ENCODE data around the gene INAFM2.

The INAFM2 gene

DNA sequence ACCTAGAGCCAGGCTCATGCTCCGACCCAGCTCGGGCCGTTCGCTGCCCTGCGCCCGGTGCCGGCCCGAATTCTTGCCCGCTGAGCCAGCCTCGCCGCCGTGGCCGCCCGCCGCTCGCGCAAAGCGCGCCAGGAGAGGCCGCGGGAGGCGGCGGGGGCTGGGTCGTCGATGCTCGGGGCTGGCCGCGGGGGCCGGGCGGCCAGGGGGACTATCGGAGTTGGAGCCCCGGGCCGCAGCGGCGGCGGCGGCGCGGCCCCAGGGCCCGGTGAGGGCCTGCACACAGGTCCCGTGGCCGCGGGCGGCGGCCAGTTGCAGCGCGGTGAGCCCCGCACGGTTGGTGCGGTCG lies 41.7 kb upstream of the INAFM2 start:
- peak overlapping the region; percentile 40 for H3K4me3 ChIP-seq (ENCODE audit: low read depth, low read length)
- CTCF ChIA-PET = interaction anchor here (0.7 kb wide), 1 partner anchor 9 kb away, joined by 3 read pairs; no protein-coding TSS in a partner anchor
- no peak for DNase-seq (ENCODE audit: low read depth, low spot score)
- POLR2A ChIA-PET = no interaction called here
- TF ChIP-seq, protein P1, sequence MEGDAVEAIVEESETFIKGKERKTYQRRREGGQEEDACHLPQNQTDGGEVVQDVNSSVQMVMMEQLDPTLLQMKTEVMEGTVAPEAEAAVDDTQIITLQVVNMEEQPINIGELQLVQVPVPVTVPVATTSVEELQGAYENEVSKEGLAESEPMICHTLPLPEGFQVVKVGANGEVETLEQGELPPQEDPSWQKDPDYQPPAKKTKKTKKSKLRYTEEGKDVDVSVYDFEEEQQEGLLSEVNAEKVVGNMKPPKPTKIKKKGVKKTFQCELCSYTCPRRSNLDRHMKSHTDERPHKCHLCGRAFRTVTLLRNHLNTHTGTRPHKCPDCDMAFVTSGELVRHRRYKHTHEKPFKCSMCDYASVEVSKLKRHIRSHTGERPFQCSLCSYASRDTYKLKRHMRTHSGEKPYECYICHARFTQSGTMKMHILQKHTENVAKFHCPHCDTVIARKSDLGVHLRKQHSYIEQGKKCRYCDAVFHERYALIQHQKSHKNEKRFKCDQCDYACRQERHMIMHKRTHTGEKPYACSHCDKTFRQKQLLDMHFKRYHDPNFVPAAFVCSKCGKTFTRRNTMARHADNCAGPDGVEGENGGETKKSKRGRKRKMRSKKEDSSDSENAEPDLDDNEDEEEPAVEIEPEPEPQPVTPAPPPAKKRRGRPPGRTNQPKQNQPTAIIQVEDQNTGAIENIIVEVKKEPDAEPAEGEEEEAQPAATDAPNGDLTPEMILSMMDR (IDR thresholded peaks at IDR 0.05; ENCODE audit: insufficient read depth, low read length, missing control alignments) = no peak

DNA sequence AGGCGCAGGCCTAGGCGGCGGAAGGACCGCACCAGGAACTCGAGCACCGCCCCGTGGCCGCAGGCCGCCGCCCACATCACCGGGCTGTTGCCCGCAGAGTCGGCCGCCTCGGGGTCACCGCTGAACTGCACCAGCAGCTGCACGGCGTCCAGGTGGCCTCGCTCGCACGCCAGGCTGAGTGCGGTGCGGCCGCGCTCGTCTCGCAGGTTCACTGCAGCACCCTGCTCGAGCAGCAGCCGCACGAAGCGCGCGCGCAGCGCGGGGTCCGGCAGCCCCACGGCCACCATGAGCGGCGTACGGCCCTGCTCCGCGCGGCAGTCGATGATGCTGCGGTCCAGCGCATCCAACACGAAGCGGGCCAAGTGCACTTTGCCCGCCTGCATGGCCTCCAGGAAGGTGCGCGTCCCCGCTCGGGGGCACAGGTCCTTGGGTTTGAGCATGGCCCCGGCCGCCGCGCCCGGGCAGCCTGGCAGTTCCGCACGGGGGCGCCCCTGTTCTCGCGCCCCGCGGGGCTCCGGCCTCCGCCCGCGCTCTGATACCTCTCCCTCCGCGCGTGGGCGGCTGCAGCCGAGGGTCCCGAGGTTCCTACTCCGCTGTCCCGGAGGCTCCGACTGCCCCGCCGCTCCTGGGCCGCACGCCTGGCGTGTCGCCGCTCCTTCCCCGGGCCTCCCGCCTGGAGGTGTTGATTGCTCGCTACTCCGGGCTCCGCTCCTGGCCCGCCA lies 41.2 kb upstream of the INAFM2 start:
- TF ChIP-seq, protein P1 (IDR thresholded peaks at IDR 0.05; ENCODE audit: insufficient read depth, low read length, missing control alignments) = peak; percentile 34
- ChIA-PET CTCF (interaction anchor here (0.7 to 17.3 kb wide), 6 partner anchors 8 to 236 kb away, joined by 3 to 287 read pairs (median 4); partner anchors contain the start of genes INAFM2 and PLCB2), POLR2A (no interaction called here)
- DNase-seq (ENCODE audit: low read depth, low spot score) = no peak
- H3K4me3 ChIP-seq (ENCODE audit: low read depth, low read length) = peak overlapping the region; percentile 40

DNA sequence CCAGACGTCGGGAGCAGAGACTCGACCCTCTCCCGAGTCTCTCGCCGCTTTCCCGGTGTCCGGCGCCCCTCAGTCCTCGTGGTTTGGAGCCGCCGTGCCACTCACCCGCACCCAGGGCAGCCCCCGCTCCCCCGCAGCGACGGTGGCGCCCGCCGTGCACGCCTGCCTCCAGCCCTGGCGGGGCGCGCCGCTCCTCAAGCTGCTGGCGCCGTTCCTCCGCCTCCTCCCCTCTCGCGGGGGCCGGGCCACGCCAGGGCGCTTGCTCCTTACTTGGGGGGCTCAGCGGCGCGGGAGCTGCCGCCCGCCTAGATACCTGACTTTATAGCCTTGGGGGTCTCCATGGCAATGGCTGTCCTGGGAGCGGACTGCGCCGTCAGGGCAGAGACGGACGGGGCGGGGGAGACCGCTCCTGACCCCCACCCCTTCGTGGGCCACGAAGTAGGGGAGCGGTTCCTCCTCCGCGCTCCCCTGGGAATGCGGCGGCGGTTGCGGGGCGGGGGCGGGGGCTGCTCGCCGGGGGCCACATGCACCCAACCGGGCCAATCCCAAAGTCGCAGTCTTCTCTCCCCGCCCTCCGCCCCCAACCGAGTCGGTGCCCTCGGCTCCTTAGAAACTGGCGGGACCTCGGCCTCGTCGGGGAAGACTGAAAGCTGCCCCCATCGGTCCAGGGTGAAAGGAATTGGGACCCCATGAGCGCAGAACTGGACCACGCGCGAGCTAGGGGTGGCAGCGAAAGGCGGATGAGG lies 40.5 kb upstream of the INAFM2 start, which contains the start of gene ANKRD63:
TSS of gene ANKRD63 (minus strand) at position 196 of the 746 bp plus-strand sequence. CDS start 478 bp downstream, outside the sequence.
- no peak for DNase-seq (ENCODE audit: low read depth, low spot score)
- POLR2A ChIA-PET = no interaction called here
- CTCF ChIA-PET = interaction anchor here (0.8 to 17.3 kb wide), 13 partner anchors 8 to 237 kb away, joined by 3 to 287 read pairs (median 3); partner anchors contain the start of genes INAFM2 and PLCB2
- H3K4me3 ChIP-seq (ENCODE audit: low read depth, low read length) = peak within 1 kb of the TSS; percentile 40
- TF ChIP-seq, protein P1 (IDR thresholded peaks at IDR 0.05; ENCODE audit: insufficient read depth, low read length, missing control alignments) = no peak

DNA sequence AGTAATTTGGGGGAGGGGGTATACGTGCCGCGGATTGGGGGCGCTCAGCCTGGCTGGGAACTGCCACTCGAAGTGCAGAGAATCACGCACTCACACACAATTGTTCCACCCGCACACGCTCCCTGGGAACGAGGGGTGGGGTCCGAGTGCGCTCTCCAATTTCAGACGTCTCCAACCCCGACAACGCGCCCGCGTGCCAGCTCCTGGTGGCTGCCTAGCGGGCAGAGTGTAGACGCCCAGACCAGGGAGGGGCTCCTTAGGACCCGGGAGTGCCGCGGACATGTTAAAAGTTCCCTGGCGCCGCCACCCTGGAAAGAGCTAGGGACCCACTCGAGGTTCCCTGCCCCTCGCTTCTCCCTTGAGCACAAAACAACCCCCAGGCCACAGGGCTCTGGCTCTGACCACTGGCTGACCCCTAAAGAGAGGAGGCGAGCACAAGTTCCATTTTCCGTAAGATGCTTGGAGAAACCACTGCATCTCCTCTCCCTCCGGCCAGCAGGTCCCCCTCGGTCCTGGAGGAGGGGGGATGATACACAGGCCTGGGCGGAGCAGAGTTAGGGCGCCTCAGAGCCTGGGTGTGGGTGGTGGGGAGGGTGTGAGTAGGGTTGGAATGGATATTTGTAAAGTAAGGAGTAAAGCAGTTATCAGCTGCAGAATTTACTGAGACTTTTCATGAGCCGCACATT lies 39.7 kb upstream of the INAFM2 start:
- TF ChIP-seq, protein P1 (IDR thresholded peaks at IDR 0.05; ENCODE audit: insufficient read depth, low read length, missing control alignments) = no peak
- DNase-seq (ENCODE audit: low read depth, low spot score) = no peak
- no peak overlapping the region for H3K4me3 ChIP-seq (ENCODE audit: low read depth, low read length)
- CTCF ChIA-PET = interaction anchor here (0.8 to 17.3 kb wide), 13 partner anchors 7 to 238 kb away, joined by 3 to 287 read pairs (median 3); partner anchors contain the start of genes INAFM2 and PLCB2
- POLR2A ChIA-PET = no interaction called here

DNA sequence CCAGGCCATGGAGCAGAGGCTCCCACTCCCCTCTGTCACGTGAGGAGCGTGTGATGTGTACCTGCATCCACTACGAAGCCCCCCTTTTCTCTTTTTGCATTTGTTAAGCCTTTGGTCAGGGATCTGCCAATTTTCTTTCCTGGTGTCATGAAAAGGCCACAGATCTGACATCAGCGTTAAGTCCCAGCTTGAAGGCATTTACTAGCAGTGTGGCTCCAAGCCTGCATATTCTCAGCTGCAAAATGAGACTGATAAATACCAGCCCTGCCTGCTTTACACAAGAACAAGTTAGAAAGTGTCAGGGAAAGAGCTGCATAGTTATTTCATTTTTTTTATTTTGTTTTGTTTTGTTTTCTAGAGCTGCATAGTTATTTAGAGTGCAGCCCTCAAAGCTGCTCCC lies 38.3 kb upstream of the INAFM2 start:
- no peak overlapping the region for H3K4me3 ChIP-seq (ENCODE audit: low read depth, low read length)
- ChIA-PET POLR2A (interaction anchor here (0.5 to 1.1 kb wide), 4 partner anchors 38 to 137 kb away, joined by 3 read pairs; no protein-coding TSS in a partner anchor), CTCF (interaction anchor here (0.9 to 17.3 kb wide), 10 partner anchors 9 to 140 kb away, joined by 3 to 287 read pairs (median 5); partner anchors contain the start of genes INAFM2 and PLCB2)
- TF ChIP-seq, protein P1 (IDR thresholded peaks at IDR 0.05; ENCODE audit: insufficient read depth, low read length, missing control alignments) = no peak
- DNase-seq (ENCODE audit: low read depth, low spot score) = no peak
